Globus pallidus (tissue), 1 donor: Measurements from ENCODE around the gene FLVCR1.
A peak's percentile ranks its signal among the peaks of the same experiment; 100 is the strongest.

Experiments
- DNase-seq: peaks from one replicate; pipeline ENCODE4 v3.0.0-alpha.2; 2015; ENCODE audit warnings: low spot score

The FLVCR1 gene

GRCh38 chr1:212915245-212916091 is 57.4 kb downstream of the FLVCR1 start:
- DNase-seq, result peak; percentile 6

- peak; percentile 9 for DNase-seq
Observed at GRCh38 chr1:212916481-212917133, 58.5 kb downstream of the FLVCR1 start.

- no peak for DNase-seq
Observed at GRCh38 chr1:212917134-212917485, 59.0 kb downstream of the FLVCR1 start.

- no peak for DNase-seq
Observed at GRCh38 chr1:212917858-212918257, 59.8 kb downstream of the FLVCR1 start.

- no peak for DNase-seq
Observed at GRCh38 chr1:212918824-212919223, 60.7 kb downstream of the FLVCR1 start.

- no peak for DNase-seq
Observed at GRCh38 chr1:212920246-212920645, 62.2 kb downstream of the FLVCR1 start.

- DNase-seq, result no peak
Observed at GRCh38 chr1:212920896-212921295, 62.8 kb downstream of the FLVCR1 start.

GRCh38 chr1:212922016-212922415 is 63.9 kb downstream of the FLVCR1 start:
- DNase-seq, result no peak

GRCh38 chr1:212926372-212926771 is 68.3 kb downstream of the FLVCR1 start:
- no peak for DNase-seq

- no peak for DNase-seq
Observed at GRCh38 chr1:212928323-212929291, 70.5 kb downstream of the FLVCR1 start.

GRCh38 chr1:212930986-212931678 is 73.1 kb downstream of the FLVCR1 start:
- no peak for DNase-seq

GRCh38 chr1:212933815-212934471 is 75.9 kb downstream of the FLVCR1 start:
- no peak for DNase-seq

GRCh38 chr1:212935387-212935981 is 77.4 kb downstream of the FLVCR1 start:
- DNase-seq, result no peak

- no peak for DNase-seq
Observed at GRCh38 chr1:212937034-212937433, 79.0 kb downstream of the FLVCR1 start.

- no peak for DNase-seq
Observed at GRCh38 chr1:212938846-212939245, 80.8 kb downstream of the FLVCR1 start.

- no peak for DNase-seq
Observed at GRCh38 chr1:212941452-212941851, 83.4 kb downstream of the FLVCR1 start.

GRCh38 chr1:212942679-212943392 is 84.8 kb downstream of the FLVCR1 start:
- no peak for DNase-seq

GRCh38 chr1:212943393-212943710 is 85.3 kb downstream of the FLVCR1 start:
- DNase-seq, result no peak

- DNase-seq, result no peak
Observed at GRCh38 chr1:212944229-212944901, 86.3 kb downstream of the FLVCR1 start.

GRCh38 chr1:212945056-212945455 is 87.0 kb downstream of the FLVCR1 start:
- DNase-seq, result no peak
